Activated T-cell treated with anti-CD3 and anti-CD28 coated beads for 4 hours (primary cell): ENCODE results near the gene SMKR1.
A peak's percentile ranks its signal among the peaks of the same experiment; 100 is the strongest.
"Not testable (repeated sequence)": the region's sequence is repeated elsewhere in the genome, so short reads cannot be mapped to it uniquely, and the experiment has no call there.

Experiments
- DNase-seq: peaks from one replicate; pipeline ENCODE4 v3.0.0-alpha.2; 2020

The SMKR1 gene

DNA sequence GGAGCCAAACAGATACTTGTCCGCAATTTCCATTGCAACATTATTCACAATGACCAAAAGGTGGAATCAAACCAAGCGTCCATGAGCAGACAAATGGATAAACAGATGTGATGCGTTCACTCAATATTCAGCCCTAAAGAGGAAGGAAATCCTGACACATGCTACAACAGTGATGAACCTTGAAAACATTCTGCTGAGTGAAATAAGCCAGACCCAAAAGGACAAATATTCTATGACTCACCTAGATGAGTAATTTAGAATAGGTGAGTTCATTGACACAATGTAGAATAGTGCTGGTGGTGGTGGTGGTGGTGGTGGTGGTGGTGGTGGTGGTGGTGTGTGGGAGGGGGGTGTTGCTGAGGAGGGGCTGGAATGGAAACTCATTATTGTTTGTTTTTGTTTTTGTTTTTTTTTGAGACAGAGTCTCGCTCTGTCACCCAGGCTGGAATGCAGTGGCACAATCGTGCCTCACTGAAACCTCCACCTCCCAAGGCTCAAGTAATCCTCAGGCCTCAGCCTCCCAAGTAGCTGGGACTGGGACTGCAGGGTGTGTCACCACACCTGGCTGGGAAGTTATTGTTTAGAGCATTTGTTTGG lies 28.6 kb downstream of the SMKR1 start:
- peak; percentile 28 for DNase-seq

GRCh38 chr7:129531721-129532120 lies 29.4 kb downstream of the SMKR1 start:
- no peak for DNase-seq

DNA sequence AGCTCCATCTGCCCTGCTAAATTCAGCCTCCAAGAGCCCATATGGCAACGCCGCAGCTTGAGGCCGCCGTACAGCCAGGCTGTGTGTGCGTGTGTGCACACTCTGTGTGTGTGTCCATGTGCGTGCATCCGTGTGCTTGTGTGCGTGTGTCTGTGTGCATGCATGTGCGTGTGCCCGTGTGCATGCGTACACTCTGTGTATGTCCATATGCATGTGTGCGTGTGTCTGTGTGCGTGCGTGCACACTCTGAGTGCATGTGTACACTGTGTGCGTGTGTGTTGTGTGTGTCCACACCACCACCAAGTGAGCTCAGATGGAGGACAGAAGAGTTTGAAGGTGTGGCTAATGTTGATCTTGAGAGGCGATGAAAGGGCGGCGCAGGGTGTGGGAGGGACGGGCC lies 30.0 kb downstream of the SMKR1 start:
- DNase-seq, result no peak

- not testable (repeated sequence) for DNase-seq
Measured at GRCh38 chr7:129534558-129535274, 32.4 kb downstream of the SMKR1 start.

- DNase-seq, result no peak
Measured at GRCh38 chr7:129535896-129536295, 33.6 kb downstream of the SMKR1 start.

- no peak for DNase-seq
Measured at GRCh38 chr7:129536323-129536722, 34.0 kb downstream of the SMKR1 start.

- no peak for DNase-seq
Measured at GRCh38 chr7:129538790-129539189, 36.5 kb downstream of the SMKR1 start.

DNA sequence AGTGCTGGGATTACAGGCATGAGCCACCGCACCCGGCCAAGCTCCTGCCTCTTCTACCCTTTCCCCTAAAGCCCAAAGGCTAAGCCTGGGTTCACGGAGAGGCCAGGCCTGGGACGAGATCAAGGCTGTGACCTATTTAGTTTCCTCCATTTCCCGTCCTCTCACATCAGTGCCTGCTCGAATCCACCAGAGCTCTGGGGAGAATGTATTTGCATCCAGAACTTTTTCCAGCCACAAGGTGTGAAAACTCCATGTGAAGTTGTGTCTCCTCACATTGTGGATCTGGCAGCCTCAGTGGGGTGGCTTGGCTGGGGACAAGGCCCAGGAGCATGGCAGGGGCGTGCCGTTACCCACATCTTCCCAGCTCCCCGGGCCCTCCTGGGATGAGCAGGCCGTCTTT lies 38.0 kb downstream of the SMKR1 start:
- no peak for DNase-seq

- DNase-seq, result no peak
Measured at GRCh38 chr7:129544700-129545099, 42.4 kb downstream of the SMKR1 start.

- no peak for DNase-seq
Measured at GRCh38 chr7:129550693-129551360, 48.5 kb downstream of the SMKR1 start.

- peak; percentile 11 for DNase-seq
Measured at GRCh38 chr7:129553899-129554461, 51.6 kb downstream of the SMKR1 start.

GRCh38 chr7:129556607-129557133 lies 54.3 kb downstream of the SMKR1 start:
- DNase-seq, result no peak

DNA sequence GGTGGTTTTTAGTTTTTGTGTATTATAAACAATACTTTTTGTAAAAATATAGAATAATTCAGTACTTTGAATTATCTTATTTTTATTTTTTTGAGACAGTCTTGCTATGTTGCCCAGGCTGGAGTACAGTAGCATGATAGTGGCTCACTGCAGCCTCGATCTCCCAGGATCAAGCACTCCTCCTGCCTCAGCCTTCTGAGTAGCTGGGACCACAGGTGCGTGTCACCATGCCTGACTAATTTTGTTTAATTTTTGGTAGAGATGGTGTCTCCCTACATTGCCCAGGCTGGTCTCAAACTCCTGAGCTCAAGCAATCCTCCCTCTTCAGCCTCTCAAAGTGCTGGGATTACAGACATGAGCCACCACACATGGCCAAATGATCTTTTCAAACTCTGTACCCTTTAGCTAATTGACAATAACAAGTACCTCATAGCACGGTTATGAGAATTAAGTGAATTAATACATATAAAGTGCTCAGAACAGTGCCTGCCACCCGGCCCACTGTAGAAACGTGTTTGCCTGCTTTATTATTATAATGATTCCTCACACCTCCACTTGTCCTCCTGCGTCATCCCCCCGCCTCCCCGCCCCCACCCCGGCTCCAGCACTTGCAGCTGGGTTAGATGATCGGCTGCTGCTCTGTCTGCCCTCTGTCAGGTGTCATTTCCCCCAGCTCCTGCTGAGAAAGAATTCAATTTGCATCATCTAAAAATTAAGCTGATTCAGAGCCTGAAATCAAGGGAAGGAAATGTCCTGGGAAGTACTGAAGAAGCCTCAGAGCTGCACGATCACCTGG lies 55.6 kb downstream of the SMKR1 start:
- DNase-seq, result no peak

DNA sequence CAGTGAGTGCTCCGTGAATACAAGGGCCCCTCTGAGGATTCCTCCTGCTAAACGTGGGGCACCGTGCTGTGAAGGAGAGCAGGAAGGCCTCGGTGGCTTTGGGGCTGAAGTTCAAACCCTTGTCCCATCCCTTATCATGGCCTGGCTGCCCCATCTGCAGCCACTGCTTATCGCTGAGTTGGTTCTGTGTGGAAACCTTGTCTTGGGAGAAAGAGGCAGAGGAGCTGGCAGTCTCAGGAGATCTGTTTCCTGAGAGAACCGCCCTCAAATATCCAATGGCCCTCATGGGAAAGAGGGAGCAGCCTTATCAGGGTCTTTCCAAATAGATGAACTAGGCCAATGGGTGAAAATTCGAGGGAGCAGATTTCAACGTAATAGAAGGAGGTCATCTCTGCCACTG lies 57.2 kb downstream of the SMKR1 start:
- DNase-seq, result no peak

DNA sequence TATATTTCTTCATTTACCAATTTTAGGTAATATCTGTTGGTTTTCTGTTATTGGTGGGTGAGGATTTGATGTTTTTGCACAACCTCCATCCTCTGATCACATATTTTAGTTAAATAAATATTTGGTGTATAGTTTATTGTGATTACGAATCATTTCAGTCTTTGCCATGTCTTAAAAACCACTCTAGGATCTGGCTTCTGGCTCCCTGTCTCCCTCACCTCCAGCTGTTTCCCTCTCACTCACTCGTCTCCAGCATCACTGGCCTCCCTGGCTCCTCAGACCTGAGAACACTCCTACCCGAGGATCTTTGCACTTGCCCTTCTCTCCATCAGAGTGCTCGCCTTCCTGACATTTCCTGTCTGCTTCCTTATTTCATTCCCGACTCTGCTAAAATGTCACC lies 58.5 kb downstream of the SMKR1 start:
- DNase-seq, result no peak

DNA sequence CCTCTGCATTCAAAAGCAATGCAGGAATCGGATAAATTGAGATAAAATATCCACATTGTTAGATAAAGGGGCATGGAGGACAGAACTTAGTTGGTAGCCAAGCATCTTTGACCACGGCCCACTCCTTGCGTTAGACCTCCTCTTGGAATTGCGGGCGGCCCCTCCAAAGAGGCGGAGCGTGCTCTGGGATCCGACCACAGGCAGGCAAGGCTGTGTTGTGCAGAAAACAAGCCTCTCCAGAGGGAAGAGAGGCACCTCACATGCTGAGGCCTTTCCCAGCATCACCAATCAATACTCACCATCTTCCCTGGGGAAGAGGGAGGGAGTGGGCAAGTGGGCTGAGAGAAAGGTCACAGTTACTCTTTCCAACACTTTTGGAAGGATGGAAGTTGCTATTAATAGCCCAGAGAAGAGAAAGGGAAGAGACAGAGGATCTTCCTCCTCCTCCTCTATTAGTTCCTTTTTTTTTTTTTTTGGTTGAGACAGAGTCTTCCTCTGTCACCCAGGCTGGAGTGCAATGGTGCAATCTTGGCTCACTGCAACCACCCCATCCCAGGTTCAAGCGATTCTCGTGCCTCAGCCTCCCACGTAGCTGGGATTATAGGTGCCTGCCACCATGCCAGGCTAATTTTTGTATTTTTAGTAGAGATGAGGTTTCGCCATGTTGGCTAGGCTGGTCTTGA lies 59.5 kb downstream of the SMKR1 start:
- no peak for DNase-seq
